ENCODE measurements around the gene PUS3.
"Not testable (repeated sequence)": the region's sequence is repeated elsewhere in the genome, so short reads cannot be mapped to it uniquely, and the experiment has no call there.

PUS3 gene

GRCh38 chr11:125916683-125917347, 13.8 kb upstream of the PUS3 start:
- no peak for DNase-seq (ENCODE audit: low spot score)

GRCh38 chr11:125914601-125915000, 11.6 kb upstream of the PUS3 start:
- DNase-seq (ENCODE audit: low spot score), result not testable (repeated sequence)

DNA sequence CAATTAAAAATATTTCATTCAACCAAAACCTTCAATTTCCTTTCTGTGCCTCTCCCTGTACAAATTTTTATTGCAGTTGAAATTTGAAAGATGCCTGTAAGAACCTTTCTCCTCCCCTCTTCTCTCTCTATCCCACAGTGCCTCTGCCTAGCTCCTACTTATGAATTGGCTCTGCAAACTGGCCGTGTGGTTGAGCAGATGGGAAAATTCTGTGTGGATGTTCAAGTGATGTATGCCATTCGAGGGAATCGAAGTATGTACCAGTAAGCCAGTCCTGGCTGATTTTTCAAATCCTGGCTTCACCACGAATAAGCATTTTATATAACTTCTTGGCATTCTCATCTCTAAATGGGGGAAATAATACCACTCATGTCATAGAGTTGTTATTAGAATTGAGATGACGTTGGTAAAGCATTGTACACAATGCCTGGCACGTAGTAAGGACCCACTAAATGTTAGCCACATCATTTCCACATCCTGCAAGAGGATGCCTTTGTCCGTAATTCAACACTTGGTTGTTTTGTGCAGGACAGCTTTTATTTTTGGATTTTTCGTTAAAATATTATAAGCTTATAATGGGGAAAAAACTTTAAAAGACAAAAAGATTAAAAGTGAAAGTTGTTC, 7.3 kb upstream of the PUS3 start:
- no peak for DNase-seq (ENCODE audit: low spot score)

DNA sequence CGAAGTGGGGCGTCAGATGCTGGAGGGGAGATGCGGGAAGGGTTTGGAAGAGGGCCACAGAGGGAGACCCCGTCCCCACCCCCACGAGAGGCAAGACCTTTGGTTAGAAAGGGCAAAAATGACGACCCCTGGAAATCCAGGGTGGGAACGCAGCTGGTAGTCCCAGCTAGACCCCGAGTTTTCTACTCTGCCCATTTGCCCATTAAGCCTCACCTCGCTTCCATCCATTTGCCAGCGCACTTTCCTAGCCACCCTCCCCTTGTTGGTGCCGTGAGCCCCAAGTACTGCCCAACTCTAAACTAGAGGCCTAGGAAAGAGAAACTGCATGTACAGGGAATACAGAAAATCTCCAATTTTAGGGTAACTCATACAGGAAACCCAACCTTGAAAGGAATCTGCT, 1.7 kb upstream of the PUS3 start:
- DNase-seq (ENCODE audit: low spot score), result no peak

DNA sequence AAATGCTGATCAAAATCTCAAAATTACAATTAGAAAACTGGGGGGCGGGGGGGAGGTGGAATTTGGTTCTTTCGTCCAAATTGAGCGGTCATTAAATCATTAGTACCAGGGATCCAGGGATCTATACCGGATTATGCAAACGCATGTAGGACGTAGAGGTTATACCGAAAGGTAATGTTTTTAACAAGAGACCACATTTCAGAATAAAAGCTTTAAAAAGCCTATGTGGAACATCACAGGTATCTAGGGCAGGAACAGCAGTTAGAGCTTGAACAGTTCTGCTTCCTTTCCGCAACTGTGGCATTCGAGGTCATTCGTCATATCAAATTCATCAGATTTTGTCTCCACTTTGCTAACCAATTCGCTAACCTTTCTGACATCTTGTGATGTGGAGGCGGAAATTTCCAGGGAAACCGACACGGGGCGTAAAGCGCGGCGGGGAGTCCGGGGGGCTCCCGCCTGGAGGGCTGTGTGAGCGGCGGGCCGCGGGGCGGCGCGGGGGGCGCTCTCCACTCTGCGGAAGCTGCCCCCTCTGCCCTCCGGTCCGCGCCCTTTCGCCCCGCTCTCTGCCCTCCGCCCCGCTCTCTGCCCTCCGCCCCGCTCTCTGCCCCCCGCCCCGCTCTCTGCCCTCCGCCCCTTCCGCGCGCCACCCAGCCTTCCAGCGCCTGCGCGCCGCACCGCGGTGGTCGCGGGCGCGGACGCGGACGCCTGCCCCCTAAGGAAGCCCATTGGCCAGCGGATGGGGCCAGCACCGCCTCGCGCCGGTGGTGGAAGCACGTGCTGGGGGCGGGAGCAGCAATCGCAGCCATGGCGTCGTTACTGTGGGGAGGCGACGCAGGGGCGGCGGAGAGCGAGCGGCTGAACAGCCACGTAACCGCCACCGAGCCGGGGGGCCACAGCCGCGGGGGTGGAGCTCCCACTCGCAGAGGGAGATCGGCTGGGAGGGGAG, 979 bp upstream of the PUS3 start, which contains the start of gene DDX25:
Gene DDX25, plus strand, starts transcription at position 798 of the 949 bp plus-strand sequence. Its CDS starts 10 bp downstream, at position 808.
- no peak for DNase-seq (ENCODE audit: low spot score)

- DNase-seq (ENCODE audit: low spot score), result peak; percentile 22
These were observed 604 bp downstream of the PUS3 start for GRCh38 chr11:125902277-125902926.

DNA sequence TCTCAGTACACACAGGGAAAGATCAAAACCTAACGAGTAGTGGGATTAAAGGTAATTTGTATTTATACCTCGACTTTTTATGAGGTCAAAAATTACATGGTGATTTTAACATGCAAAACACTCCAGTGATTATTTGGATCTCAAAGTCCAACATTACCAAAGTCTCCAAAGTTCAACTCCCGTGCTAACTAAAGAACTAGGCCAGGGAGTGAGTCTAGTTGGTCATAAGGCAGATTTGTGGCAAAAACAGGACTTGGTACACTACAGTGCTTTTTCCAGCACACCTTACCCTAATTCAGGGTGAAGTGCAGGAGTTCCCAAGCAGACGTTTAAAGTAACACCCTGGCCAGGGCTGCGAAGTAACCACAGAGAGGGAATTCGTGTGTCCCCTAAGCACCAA, 1.1 kb downstream of the PUS3 start:
- DNase-seq (ENCODE audit: low spot score), result no peak

- DNase-seq (ENCODE audit: low spot score), result no peak
These were observed 10.0 kb downstream of the PUS3 start for GRCh38 chr11:125892994-125893393.

DNA sequence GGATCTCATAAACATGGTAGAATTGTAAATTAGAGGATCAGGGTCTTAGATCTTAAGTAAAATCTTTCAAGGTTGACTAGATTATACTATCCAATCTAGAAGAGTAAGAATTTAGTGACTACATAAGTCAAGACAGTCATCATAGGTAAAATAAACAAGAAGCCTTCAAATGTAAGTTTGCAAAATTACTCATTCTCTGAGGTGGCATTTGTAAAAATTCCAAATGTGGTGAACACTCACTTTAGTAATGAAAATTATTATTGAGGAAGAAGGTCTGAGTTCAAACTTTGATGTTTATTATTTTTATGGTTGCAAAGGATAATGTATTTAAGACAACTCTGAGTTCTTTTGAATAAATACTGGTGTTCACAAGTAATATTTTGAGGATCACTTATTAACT, 10.9 kb downstream of the PUS3 start:
- DNase-seq (ENCODE audit: low spot score), result peak; percentile 32

GRCh38 chr11:125890447-125891100, 12.4 kb downstream of the PUS3 start:
- no peak for DNase-seq (ENCODE audit: low spot score)

DNA sequence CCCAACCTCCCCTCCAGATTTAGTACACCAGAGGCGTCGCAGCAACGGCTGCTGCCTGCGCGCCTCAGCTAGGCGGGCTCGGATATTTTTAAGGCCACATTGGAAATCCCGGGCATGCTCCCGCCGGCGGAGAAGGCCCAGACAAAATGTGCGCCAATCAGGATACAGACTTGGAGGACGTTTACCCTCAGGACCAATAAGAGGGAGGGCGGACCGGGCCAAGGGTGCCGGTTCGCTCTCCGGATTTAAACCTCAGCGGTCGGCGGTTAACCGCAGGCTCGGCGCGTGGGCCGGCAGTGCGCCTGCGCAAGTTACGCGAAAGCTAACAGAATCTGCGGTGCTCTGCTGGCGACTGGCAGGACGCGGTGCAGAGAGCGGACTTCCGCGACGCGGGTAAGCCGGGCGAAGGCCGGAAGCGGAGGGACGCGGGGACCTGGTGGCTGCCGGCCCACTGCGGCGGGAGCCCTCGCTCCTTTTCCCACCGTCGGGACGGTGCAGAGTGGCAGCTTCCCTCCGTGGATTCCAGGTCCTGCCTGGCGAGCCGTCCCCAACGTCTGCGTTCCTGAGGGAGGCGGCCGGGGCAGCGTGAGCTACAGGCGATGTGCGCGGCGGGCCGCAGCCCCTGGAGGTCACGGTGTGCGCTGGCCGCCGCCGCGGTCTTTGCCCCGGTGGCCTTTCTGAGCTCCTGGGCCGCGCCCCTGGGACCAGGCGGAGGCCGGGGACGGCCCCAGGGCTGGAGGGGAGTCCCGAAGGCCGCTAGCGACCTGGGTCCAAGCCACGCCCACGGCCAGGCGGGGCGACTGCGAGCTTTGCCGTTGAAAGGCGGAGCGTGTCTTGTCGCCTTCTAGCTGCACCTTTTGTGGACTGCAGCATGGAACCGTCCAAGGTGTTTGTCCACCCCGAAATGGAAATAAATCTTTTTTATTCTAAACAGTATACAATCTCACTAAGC, 15.4 kb downstream of the PUS3 start, which contains the start of gene HYLS1:
Gene HYLS1, plus strand, starts transcription at position 296 of the 952 bp plus-strand sequence. CDS start 11,701 bp downstream, outside the sequence.
- DNase-seq (ENCODE audit: low spot score), result peak; percentile 97

DNA sequence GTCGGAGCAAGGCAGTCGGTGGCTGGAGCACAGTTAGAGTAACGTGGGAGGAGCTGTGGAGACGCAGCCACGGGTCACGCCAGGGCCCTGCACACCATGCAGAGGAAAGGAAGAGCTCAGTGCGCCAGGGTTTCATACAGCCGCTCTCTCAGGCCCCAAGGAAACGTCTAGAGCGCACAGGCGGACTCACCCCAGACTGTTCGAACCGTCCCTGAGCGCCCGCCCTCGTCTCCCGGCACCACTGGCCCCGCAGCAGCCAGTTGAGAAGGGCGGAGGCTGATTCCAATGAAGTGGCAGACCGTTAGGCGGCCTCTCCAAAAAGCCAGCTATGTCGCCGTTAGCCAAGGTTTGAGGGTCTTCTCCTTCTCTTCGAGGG, 16.0 kb downstream of the PUS3 start:
- no peak for DNase-seq (ENCODE audit: low spot score)

- no peak for DNase-seq (ENCODE audit: low spot score)
These were observed 19.6 kb downstream of the PUS3 start for GRCh38 chr11:125883375-125883774.

DNA sequence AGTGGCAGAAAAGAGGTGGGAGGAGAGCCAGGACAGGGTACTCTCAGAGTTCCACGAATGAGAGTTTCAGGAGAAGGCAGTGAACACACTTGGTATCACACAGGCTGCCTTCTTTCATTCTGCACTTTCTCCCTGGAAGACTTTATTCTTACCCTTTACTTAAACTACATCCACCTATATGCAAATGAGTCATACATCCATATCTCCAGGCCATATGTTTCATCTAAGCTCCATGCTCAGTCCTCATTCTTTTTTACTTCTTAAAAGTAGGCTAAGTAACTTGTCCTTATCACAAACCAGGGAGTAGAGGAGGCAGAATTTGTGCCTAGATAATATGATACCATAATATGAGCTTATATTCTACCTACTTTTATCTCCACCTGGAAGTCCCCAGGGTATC, 21.7 kb downstream of the PUS3 start:
- no peak for DNase-seq (ENCODE audit: low spot score)

GRCh38 chr11:125874556-125875124, 28.4 kb downstream of the PUS3 start:
- DNase-seq (ENCODE audit: low spot score), result peak; percentile 63

DNA sequence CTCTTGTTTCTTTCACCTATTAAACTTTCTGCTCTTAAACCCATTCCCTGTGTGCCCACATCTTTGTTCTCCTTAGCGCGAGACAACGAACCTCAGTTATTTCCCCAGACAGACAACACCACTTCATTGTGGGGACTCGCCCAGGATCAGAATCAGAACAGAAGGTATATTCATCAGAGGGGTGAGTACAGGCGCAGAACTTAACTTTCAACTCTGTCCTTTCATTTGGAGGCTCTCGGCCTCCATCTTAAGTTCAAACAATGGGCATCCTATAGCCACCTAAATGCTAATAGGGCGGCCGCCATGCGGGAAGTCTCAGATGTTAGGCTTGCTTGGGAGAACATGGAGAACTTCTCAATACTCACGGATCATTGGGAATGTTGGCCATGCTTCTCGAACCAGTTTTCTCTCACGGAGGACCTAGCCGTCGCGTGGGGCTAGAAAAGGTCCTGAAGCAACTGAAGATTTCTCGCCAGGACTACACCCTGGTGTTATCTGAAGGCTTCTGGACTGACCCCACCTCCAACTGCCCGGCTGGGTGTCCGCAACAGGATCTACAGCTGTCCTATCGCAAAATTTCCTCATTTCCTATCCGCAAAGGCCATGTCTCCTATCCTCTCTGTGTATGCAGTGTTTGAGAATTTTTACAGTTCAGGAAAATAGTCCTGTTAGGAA, 29.0 kb downstream of the PUS3 start:
- DNase-seq (ENCODE audit: low spot score), result no peak

DNA sequence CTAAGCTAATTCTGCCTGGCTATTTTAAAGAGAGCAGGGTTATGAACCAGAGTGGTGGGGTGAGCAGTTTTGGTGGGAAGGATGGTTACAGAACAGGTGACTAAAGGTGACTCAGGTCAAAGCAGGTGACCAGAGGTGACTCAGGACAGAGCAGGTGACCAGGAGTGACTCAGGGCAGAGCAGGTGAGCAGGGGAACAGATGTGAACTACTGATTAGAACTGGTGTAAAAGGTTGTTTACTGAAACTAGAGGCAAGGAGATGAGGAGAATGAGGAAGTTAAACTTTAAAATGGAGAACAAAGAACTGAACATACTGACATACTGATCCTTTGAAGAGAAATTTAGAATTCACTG, 30.9 kb downstream of the PUS3 start:
- DNase-seq (ENCODE audit: low spot score), result no peak

DNA sequence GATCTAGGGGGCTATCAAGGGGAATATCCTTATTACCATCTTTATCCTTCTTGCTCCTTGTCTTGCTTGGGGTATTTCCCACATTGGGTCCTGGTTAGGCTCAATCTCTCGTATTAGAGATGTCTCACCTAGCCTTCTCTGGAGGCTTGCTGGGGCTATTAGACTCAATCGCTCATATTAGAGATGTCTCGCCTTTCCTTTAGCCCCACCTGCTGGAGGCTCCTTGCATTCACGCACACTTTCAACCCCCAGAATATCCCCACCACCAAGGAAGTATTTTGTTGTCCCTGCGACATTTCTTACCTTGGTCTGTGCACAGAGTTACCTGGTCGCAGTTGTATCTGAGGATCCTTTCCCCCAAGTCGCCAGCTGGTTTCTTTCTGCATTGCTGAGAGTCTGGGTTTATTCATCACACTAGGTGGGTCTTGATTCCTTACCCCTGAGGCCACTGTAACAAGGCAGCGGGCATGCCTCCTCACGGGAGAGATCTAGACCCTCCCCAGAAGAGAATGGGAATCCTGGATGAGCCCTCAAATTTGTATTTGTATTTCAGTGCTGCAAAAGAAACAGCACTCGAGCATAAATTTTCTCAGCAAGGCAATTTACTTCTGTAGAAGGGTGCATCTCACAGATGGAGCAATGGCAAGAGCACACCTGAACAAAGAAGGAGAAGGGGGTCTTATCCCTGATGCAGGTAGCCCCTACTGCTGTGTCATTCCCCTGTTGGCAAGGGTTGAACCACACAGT, 31.4 kb downstream of the PUS3 start:
- peak; percentile 39 for DNase-seq (ENCODE audit: low spot score)

DNA sequence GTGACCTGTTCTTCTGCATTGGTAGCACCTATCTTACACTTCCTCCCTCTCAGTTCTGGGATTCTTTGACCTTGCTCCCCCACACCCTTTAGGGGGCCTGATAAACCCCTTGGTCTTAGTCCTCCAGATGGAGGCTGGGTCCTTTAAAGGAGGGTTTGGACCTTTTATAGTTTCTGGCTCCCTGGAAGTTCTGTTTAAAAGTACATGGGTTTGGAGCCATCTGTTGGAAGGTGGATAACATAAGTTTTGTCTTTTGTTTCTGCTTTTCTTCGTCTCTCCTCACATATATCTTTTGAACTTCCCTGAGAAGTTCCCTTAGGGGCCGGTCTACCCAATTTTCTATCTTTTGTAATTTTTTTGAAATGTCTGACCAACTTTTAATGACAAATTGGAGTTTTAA, 33.5 kb downstream of the PUS3 start:
- no peak for DNase-seq (ENCODE audit: low spot score)

Data from AG08396 (cell line).